Stimulated activated CD4-positive, alpha-beta T cell treated with anti-CD3 and anti-CD28 coated beads, Interleukin-12 subunit alpha, Interleukin-12 subunit beta, amount 100 ng/mL, for 48 hours (primary cell): ENCODE results near the gene KLHDC4.
"Not testable (repeated sequence)": the region's sequence is repeated elsewhere in the genome, so short reads cannot be mapped to it uniquely, and the experiment has no call there.

Experiments used
- DNase-seq, 3 donors: peaks; one replicate each; pipeline ENCODE4 v3.0.0-alpha.2; 2020; ENCODE audit warnings: low read depth in 2 of 3, low spot score in 1 of 3

Gene KLHDC4

DNA sequence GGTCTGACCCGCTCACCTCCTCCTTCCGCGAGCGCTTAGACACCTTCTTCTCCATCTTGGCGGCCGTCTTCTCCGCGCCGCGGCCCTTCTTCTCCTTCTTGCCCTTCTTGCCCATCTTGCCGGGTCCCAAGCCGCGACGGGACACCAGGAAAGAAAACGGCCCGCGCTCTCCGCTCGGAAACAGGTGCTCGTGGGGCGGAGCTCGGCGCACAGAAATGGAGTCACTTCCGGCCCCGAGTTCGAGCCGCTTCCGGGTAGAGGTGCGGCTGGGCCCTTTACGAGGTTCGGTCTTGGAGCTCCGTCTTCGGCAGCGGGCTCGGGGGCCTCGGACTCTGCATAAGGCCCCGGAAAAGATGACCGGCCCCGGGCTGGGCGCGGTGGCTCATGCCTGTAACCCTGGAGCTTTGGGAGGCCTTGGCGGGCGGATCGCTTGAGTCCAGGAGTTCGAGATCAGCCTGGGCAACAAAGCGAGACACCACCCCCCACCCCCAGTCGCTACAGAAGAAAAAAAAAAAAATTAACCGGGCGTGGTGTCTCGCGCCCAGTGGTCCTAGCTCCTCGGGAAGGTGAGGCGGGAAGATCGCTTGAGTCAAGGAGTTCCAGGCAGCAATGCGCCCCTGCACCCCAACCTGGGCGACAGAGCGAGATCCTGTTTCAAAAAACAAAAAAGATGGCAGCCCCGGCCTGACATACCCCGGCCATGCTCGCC is at the start of gene KLHDC4:
KLHDC4 (minus strand) TSS at position 211 of the 709 bp plus-strand sequence; CDS start at position 115, 96 bp downstream.
- DNase-seq = peak; percentile 81 to 92 (median 86)

DNA sequence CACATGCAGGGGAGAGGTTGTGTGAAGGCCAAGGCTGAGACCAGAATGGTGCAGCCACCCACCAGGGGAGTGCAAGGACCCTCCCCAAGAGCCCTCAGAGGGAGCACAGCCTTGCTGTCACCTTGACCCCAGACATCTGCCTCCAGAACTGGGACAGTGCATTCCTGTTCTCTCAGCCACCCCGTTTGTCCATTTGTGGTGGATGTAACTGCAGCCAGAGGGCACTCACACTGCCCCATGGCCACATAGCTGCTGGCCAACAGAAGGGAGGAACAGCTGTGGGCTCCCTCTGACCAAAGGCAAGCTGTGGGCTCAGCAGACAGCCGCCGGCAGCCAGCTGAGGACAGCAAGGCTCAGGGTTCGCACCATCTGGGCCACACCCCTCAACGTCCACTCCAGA is 49.8 kb upstream of the KLHDC4 start:
- DNase-seq = no peak

DNA sequence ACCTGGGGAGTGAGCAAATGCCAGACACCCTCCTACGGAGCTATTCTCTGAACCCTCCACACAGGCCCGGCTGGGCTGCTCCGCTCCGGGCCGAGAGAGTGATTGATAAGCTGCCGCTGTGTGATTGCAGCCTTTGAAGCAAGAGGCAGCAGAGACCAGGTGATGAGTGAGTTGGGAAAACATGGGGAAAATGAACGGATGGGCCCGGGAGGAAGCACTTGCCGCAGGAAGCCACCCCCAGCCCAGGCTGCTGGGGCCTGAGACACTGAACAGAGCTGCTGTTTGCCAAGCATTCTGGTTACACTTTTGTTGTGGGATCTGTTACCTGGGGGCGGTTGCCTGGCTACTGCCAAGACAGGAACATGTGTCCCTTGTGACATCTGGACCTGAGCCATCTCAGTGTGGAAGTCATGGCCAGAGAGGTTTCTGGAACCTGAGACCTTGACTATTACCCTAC is 46.4 kb upstream of the KLHDC4 start:
- DNase-seq = no peak

DNA sequence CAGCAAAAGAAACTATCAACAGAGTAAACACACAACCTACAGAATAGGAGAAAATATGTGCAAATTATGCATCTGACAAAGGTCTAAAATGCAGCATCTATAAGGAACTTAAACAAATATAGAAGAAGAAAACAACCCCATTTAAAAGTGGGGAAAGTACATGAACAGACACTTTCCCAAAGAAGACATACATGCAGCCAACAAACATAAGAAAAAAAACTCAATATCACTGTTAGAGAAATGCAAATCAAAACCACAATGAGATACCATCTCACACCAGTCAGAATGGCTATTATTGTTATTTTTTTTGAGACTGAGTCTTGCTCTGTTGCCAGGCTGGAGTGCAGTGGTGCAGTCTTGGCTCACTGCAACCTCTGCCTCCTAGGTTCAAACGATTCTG is 45.7 kb upstream of the KLHDC4 start:
- not testable (repeated sequence) for DNase-seq

DNA sequence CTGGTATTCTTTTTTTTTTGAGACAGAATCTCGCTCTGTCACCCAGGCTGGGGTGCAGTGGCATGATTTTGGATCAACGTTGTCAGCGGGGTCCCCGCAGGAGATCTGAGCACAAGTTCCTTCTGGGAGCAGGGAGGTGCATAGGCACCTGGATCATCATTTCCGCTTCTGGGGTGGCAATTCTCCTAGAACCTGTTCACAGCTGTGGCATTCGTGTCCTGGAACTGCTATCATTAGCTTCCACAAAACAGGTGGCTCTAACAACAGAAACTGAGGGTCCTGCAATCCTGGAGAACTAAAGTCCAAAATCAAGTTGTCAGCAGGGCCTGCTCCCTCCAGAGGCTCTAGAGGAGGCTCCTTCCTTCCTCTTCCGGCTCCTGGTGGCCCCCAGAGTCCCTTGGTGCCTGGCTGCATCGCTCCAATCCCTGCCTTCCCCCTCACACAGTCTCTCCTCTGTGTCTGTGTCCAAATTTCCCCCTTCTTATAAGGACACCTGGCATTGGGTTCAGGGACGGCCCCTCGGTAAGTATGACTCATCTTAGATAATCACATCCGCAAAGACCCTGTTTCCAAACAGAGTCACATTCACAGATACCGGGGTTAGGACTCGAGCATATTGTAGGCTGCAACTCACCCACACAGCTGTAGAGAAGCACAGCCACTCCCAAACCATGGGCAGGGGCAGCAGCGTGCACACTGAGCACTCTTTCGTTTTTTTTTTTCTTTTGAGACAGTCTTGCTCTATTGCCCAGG is 43.5 kb upstream of the KLHDC4 start:
- DNase-seq = no peak

DNA sequence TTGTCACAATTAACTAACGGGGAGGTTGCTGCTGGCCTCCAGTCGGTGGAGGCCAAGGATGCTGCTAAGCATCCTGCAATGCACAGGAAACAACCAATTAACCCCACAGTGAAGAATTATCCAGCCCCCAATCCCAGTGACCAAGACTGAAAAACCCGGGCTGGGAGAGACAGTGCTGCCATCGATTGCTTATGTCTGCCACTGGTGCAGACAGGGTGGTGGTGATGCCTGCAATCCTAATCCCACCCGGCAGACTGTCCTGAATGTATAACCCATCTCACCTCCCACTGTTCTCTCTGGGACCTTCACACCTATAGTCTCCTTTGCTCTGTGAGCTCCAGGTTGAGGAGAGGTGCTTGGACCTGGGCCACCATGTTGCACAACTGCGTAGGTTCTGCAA is 42.3 kb upstream of the KLHDC4 start:
- DNase-seq = no peak

DNA sequence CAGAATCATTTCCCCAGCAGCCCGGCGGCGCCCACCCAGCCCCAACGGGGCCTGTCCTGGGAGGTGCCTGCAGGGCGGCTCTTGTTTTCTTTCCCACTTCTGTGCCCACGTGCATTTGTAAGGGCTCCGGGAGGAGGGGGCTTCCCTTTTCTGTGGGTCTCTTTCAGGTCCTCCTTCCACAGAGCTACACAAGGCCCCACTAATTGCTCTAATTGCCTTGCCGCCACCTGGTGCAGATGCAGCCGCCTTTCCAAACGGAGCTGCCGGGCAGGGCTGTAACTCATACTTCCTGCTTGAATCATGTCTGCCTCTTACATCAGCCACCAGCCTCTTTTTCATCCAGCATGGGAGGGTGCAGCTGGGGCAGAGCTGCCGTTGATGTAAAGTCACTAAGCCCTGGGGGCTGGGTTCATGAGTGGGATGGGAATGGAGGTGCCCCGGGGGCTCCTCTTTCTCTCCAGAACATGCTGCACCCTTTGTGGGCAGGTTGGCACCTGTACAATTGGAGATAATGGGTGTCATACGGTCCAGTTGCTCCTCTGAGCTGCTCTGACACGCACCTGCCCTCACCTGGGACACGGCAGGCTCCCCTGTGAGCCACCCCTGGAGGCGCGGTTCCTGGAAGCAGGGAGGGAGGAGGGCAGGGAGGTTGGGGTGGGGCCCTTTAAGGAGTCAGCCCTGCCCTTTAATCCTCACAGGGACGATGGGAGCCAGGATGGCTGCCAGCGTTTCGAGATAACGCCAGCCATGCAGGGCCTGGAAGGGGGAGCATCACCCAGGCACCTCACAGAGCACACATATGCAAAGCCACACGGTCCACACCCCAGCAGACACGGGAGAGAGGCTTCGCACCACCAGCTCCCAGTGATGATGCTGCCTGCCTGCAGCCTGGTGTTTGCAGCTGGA is 41.1 kb upstream of the KLHDC4 start:
- DNase-seq = peak; percentile 40 to 54 (median 45)

DNA sequence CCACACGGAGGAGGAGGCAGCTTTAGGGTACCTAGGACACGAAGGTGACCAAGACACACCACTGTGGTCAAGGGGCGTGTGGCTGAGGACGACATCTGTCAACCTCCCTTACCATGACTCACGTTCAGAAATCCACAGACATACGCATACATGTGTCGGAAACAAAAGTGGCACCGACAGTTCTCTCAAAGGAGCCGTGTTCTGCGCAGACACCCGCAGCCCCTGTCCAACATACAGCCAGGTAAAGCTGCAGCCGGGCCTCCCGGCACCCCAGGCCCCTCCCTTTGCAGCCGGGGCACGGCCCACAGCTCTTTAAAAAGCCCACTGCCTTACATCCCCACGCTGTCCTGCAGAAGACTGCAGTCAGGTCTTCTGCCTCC is 40.5 kb upstream of the KLHDC4 start:
- DNase-seq = no peak

DNA sequence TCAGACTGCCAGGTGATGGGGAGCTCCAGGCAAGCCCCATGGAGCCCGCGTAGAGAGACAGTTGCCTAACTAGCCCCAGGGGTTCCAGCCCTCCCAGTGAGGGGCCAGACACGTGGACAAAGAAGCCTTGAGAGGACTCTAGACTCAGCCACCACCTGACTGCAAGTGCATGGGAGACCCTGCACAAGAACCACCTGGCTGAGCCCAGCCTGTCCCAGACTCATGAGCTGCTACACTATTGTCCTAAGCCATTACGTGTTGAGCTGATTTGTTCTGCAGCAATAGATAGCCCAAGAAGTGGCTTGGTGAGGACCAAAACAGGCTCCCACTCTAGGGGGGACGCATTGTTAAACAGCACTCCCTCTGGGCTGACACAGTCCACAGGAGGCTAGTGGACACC is 37.6 kb upstream of the KLHDC4 start:
- no peak for DNase-seq

DNA sequence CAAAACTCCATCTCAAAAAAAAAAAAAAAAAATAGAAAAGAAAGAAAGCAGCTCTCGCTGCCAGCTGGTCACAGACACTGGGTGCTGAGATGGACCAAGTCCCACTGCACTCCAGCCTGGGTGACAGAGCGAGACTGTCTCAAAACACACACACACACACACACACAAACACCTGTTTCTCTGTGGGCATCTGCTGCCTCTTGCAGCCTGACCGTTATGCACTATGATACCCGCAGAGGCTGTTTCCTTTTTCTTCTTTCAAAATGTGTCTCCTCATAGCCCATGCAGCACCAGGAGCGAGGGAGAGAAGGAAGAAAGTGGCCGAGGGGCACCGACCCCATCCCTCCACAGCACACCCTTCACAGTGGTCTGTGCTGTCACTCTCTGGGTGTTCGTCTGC is 36.9 kb upstream of the KLHDC4 start:
- no peak for DNase-seq

DNA sequence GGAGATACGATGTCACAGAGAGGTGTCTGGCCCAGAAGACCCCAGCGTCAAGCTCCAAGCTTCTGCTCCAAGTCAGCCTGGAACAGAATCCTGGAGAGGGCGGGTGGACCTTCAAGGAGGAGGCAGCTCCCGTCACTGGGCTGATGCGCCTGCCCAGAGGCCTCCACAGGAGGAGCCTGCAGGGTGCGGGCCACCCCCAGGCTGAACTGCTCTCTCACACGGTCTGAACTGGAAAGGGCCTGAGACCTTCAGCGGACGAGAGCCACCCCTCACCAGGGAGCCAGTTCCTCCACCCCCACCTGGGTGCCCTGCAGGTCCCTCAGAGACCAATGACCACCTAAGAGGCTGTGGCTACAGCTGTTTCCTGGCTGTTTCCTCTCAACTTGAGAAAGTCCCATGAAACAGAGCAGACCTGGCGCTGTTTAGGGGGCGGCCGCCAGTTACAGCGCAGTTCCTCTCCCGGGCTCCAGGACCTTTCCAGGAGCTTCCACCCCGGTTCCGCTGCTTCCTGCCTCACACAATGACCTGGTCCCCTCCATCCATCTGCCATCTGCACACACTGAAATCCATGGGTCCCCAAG is 36.0 kb upstream of the KLHDC4 start:
- DNase-seq = no peak

DNA sequence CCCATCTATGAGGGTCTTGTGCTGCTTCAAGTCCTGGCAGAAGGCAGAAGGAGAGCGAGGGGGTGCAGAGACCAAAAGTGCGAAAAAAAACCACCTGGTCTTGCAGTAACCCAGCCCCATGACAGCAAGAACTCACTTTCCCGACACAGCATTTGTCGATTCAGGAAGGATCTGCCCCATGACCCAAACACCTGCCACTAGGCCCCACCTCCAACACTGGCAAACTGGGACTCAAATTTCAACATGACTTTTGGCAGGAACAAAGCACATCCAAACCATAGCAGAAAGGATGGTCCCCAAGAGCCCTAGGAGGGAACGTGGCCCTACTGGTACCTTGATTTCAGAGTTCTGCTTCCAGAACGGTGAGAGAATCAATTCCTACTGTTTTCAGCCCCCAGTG is 34.7 kb upstream of the KLHDC4 start:
- DNase-seq = no peak

DNA sequence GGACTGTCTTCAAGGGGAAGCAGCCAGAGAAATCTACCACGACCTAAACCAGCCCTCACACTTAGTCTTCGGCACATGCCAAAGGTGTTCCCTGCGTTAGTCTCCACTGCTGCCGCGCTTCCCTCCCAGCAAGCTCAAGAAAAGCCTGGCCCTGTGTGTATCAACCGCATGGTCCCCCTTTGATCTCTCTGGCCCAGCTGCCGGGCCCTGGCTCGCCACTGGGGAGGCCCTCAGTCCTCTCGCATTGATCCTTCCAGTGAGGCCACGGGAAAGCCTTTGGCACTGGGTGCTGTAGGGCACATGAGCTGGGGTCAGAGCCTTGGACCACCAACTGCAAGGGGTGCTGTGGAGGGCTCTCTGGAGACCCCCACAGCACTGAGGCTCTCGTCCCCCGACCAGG is 29.6 kb upstream of the KLHDC4 start:
- DNase-seq = no peak

DNA sequence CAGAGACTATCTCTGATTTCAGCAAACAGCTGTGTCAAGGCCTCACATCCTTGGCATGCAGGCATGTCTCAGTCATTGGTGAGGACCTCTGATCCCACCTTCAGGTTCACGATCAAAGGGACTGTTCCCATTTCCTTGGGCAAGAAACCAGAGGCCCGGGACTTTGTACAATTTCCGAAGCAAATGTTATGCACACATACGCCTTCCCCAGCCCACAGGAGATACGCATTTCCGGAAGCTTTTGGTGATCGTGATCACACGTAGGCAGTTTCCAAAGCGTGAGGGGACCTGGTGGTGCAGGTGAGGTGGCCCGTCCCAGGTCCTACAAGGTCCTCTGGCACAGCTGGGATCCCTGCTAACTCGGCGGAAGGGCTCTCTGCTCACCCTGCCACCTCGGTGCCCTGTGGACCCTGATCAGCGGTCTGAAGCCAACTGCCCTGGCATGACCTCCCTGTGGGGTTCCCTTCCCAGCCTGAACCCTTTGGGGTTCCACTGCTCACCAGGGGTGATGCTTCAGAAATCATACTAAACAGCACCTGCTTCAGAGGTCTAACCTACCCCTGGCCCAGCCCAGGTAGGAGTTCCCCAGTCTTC is 28.8 kb upstream of the KLHDC4 start:
- no peak for DNase-seq

DNA sequence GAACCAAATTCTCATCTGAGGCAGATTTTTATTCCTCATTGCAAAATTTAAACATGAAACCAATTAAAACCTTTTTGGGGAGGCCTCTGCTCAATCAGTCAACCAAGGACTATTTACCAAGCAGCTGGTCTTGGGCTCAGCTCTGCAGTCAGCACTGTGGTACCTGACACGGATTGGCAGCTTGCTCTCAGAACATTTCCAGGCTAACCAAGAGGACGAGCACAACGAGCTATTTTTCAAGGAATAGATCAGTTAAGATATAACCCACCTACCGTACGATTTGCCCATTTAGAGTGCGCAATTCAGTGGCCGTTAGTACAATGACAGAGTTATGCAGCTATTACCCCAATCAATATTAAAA is 26.4 kb upstream of the KLHDC4 start:
- DNase-seq = no peak

DNA sequence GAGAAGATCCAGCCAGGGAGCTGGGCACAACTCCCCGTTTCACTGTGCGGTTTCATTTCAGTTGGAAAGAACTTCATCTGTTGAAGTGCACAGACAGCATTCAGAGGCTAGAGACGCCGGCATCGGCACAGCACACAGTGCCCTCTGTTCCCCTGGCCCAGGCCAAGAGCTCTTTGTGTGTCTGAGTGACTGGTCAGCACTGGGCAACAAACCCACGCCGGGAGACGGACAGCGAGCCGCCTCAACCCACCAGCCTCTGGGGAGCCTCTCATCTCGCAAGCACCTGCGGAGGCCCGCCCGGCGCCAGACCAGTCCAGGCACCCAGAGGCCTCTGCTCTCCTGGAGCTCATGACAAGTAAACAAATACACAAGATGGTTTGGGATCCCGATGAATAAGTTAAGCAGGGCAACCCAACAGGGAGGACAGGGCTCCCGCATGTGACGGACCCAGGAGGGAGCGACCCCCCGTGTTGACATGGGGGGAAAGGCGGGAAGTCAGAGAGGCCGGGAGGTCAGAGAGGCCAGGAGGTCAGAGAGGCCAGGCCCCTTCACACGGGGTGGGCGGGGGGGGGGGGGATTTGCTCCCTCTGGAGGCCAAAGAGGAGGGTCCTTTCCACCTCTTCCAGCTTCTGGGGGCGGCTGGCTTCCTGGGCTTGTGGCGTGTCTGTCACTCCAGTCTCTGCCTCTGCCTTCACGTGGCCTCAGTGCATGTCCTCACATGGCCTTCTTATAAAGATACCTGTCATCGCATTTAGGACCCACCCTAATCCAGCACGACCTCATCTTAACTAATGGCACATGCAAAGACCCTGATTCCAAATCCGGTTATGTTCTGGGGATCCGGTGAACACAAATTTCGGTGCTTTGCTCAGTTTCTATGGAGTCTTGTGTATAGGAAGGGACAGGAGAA is 25.8 kb upstream of the KLHDC4 start:
- no peak for DNase-seq

DNA sequence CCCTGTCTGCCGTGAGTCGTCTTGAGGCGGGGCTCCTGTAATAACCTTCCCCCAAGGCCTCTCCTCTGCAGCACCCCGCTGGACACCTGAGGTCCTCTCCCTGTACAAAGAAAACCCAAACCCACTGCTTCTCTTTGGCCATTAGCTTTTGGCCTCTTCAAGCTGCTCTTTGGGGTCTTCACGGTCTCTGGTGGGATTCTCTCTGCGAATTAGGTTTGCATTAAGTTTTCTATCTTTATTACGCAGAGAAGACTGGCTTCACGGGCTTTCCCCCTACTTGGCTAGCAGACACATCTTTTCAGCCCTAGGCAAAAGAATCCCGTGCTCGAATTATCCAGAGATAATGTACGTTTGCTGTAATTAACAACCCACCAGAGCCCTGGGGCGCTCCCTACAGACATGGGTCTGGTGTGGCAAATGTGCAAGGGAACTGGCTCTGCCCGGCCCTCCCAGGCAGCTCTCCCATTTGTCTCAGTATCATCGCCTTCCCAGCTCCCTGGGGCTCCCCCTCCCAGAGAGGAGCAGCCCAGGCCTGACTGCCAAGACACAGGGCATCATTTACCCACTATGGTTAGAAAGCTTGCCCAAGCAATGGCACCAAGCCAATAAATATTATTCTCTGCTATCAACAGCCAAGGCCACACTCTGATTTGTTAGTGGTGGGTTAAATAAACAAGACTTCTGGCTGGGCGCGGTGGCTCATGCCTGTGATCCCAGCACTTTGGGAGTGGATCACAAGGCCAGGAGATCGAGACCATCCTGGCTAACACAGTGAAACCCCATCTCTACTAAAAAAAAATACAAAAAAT is 24.7 kb upstream of the KLHDC4 start:
- DNase-seq = no peak

DNA sequence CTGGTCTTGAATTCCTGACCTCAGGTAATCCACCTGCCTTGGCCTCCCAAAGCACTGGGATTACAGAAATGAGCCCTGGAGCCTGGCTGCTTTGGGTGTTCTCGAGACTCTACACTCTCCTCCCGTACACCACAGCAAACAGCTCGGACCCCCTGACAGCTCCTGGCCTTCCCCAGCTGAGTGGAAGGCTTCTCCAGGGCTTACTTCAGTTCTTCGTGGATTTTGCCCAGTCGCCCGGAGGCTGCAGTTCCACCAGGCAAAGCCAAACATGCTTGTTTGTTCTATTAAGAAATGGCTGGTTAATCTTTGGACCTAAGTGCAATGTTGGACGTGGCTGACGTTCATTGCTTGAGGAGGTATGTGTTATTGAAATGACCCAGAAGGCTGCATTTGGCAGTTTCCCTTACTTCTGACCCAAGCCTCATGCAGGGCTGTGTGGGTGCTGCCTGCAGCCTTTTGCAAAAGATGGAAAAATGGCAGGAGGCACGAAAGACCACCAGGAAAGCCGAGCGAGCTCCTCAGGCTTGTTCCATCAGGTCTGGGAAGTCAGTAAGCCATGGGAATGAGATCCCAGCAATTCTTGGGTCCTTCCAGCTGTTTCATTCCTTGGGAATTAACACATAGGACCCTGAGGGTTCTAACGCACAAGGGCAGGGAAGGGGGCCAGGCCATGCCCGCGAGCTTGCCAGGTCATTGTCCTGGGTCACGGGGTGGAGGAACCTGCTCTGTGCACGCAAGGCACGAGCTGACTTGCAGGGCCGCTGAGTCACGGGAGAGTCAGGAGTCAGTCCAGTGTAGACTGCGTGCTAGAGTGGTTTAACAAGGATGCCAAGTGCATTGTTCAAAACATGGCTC is 23.9 kb upstream of the KLHDC4 start:
- DNase-seq = no peak
